GM19351 (cell line): ENCODE data around the gene STX16.

Source experiments
- ATAC-seq: cut with Tn5 transposase; IDR thresholded peaks from one replicate; pipeline ENCODE4 v1.9.1; 2021; ENCODE audit warnings: mild to moderate bottlenecking, moderate library complexity; ENCODE audit not compliant: unreplicated experiment

STX16 gene

GRCh38 chr20:58651946-58652605 lies 993 bp downstream of the STX16 start:
- ATAC-seq = no peak

- no peak for ATAC-seq
Observed at GRCh38 chr20:58652606-58653294, 1.7 kb downstream of the STX16 start.

- ATAC-seq = no peak
Observed at GRCh38 chr20:58654337-58654736, 3.3 kb downstream of the STX16 start.

GRCh38 chr20:58655328-58656107 lies 4.4 kb downstream of the STX16 start:
- no peak for ATAC-seq

GRCh38 chr20:58656831-58657230 lies 5.7 kb downstream of the STX16 start:
- no peak for ATAC-seq

GRCh38 chr20:58657262-58657661 lies 6.2 kb downstream of the STX16 start:
- ATAC-seq = no peak

- no peak for ATAC-seq
Observed at GRCh38 chr20:58657986-58658385, 6.9 kb downstream of the STX16 start.

- no peak for ATAC-seq
Observed at GRCh38 chr20:58658760-58659159, 7.7 kb downstream of the STX16 start.

GRCh38 chr20:58659841-58660240 lies 8.8 kb downstream of the STX16 start:
- ATAC-seq = no peak

GRCh38 chr20:58660855-58661597 lies 9.9 kb downstream of the STX16 start:
- no peak for ATAC-seq

- no peak for ATAC-seq
Observed at GRCh38 chr20:58661598-58662473, 10.8 kb downstream of the STX16 start.

- ATAC-seq = no peak
Observed at GRCh38 chr20:58664331-58664730, 13.2 kb downstream of the STX16 start.

- no peak for ATAC-seq
Observed at GRCh38 chr20:58664883-58665282, 13.8 kb downstream of the STX16 start.

GRCh38 chr20:58665606-58666005 lies 14.5 kb downstream of the STX16 start:
- no peak for ATAC-seq

- no peak for ATAC-seq
Observed at GRCh38 chr20:58666702-58667101, 15.6 kb downstream of the STX16 start.

GRCh38 chr20:58667975-58668374 lies 16.9 kb downstream of the STX16 start:
- no peak for ATAC-seq

GRCh38 chr20:58668901-58669286 lies 17.8 kb downstream of the STX16 start:
- no peak for ATAC-seq

- ATAC-seq = peak; percentile 67
Observed at GRCh38 chr20:58669287-58670006, 18.4 kb downstream of the STX16 start.

GRCh38 chr20:58670102-58670501 lies 19.0 kb downstream of the STX16 start:
- ATAC-seq = no peak

- ATAC-seq = no peak
Observed at GRCh38 chr20:58670659-58671058, 19.6 kb downstream of the STX16 start.
